ENCODE data around the gene RTN4RL2. TPM values are rescaled to one million over a fixed set of nuclear protein-coding genes. Genes with fewer than 3 reads are reported as not detected.
A peak's percentile ranks its signal among the peaks of the same experiment; 100 is the strongest.

RTN4RL2 gene
- polyA plus RNA-seq, 3 donors, result 0.40 to 0.53 (median 0.44) TPM

DNA sequence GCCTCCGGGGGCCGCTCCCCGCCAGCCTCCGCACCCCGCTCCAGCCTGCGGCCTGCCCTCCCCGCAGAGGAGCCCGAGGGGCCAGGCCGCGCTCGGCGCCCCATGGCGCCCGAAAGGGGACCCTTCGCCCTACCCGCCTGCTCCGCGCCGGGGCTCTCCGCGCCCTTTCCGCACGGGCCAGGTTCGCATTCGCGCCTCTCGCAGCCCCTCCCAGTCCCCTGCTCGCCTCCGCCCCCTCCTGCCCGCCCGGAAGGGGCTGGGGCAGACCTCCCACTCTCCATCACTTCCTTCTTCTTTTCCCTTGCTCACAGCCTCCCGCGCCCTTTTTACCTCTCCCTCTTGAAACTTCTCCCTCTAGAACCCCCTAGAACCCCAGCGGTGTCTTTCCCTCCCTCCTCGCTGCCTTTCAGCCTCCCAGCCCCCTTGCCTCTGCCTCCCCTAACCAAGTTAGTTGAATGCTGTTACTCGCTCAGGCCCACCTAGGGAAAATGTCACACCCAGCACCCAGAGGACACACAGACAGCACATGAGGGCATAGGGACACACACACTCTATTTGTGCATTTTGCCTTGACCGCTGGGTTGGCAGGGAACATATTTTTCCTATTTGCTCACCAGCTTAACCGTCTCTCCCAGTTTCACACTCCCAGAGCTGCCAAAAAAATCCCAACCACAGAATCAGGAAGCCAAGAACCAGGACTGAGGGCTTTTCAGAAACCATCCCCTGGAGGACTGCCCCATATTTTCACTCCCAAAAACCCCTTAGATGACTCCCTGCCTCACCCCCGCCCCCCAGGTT is 33.2 kb upstream of the RTN4RL2 start, which contains the start of gene SLC43A3:
TSS of gene SLC43A3 (minus strand) at position 193 of the 798 bp plus-strand sequence. CDS start 949 bp downstream, outside the sequence.
- WGBS (ENCODE audit: insufficient coverage), result 2% methylated on average over 39 of the region's 39 CpGs
- H4K20me1 ChIP-seq (ENCODE audit: insufficient read depth, low read length), result peaks cover 19% of the 10 kb centered on the region
- peak within 1 kb of the TSS; percentile 76 for H2AFZ ChIP-seq (ENCODE audit: insufficient read depth, low read depth, low read length, poor library complexity, severe bottlenecking)
- no peaks in the 10 kb centered on the region for H3K9me3 ChIP-seq (replicated peaks in 1 of 2; ENCODE audit: control insufficient read depth in 1 of 2, insufficient read depth in 1 of 2, low read length in 2 of 2)
- TF ChIP-seq, protein P1, sequence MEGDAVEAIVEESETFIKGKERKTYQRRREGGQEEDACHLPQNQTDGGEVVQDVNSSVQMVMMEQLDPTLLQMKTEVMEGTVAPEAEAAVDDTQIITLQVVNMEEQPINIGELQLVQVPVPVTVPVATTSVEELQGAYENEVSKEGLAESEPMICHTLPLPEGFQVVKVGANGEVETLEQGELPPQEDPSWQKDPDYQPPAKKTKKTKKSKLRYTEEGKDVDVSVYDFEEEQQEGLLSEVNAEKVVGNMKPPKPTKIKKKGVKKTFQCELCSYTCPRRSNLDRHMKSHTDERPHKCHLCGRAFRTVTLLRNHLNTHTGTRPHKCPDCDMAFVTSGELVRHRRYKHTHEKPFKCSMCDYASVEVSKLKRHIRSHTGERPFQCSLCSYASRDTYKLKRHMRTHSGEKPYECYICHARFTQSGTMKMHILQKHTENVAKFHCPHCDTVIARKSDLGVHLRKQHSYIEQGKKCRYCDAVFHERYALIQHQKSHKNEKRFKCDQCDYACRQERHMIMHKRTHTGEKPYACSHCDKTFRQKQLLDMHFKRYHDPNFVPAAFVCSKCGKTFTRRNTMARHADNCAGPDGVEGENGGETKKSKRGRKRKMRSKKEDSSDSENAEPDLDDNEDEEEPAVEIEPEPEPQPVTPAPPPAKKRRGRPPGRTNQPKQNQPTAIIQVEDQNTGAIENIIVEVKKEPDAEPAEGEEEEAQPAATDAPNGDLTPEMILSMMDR (IDR thresholded peaks at IDR 0.05), result no peak
- Mint-ChIP-seq H3K27me3 (ENCODE audit: low read depth in 3 of 3) (peaks cover 0 to 4% (median 2%) of the 10 kb centered on the region in 3 donors), H3K4me3 (peak within 1 kb of the TSS; percentile 83 to 89), H3K27ac (peak within 1 kb of the TSS; percentile 96 to 99 (median 98)), H3K36me3 (peaks cover 28 to 30% of the 10 kb centered on the region in 2 donors), H3K9me3 (no peaks in the 10 kb centered on the region), H3K4me1 (peaks cover 68% of the 10 kb centered on the region)
- DNase-seq, result peak; percentile 76 to 80 (median 78)
- H3K4me3 ChIP-seq (replicated peaks in 1 of 3; ENCODE audit: low read depth in 2 of 3, low read length in 3 of 3), result peak within 1 kb of the TSS; percentile 68 to 86 (median 73)
- intact Hi-C loops (cut with micrococcal nuclease), result no loop called here
- H3K4me1 ChIP-seq (ENCODE audit: control insufficient read depth in 1 of 2, insufficient read depth in 2 of 2, low read length in 2 of 2), result peaks cover 55 to 63% of the 10 kb centered on the region in 2 donors
- peaks cover 47% of the 10 kb centered on the region for H3K79me2 ChIP-seq (ENCODE audit: insufficient read depth, low read length)
- H3K9ac ChIP-seq (ENCODE audit: insufficient read depth, low read length, poor library complexity, severe bottlenecking), result peak within 1 kb of the TSS; percentile 93
- H3K36me3 ChIP-seq (replicated peaks in 1 of 2; ENCODE audit: control insufficient read depth in 1 of 2, insufficient read depth in 2 of 2, low read length in 2 of 2), result peaks cover 17 to 23% of the 10 kb centered on the region in 2 donors
- H3K27ac ChIP-seq (ENCODE audit: low read depth in 1 of 2, low read length in 2 of 2), result peak within 1 kb of the TSS; percentile 96 to 98
- H3K4me2 ChIP-seq (replicated peaks; ENCODE audit: extremely low read depth, low read length, poor library complexity, severe bottlenecking), result peak within 1 kb of the TSS; percentile 73
- no peaks in the 10 kb centered on the region for H3K27me3 ChIP-seq (ENCODE audit: control insufficient read depth in 2 of 2, insufficient read depth in 2 of 2, low read length in 2 of 2)

DNA sequence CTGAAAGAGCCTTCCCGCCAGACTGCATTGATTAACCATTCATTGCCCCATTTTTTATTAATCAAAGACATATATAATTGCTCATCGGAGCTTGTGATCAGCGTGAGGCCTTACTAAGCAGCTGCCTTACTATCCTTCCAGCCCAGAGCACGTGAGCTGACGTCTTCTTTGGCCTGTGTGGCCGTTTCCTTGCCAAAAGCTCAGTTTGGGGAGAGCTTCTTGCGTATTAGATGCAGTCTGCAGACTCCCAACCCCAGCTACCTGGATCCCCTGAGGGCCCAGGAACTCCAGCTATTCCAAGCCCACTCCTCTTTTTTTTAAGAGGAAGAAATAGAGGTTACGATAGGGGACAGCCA is 32.6 kb upstream of the RTN4RL2 start:
- WGBS (ENCODE audit: insufficient coverage), result 90% methylated on average over 6 of the region's 8 CpGs
- Histone ChIP-seq H3K4me2 (replicated peaks; ENCODE audit: extremely low read depth, low read length, poor library complexity, severe bottlenecking) (peak overlapping the region; percentile 73), H2AFZ (ENCODE audit: insufficient read depth, low read depth, low read length, poor library complexity, severe bottlenecking) (peak overlapping the region; percentile 76), H3K79me2 (ENCODE audit: insufficient read depth, low read length) (peaks cover 41% of the 10 kb centered on the region), H3K4me3 (replicated peaks in 1 of 3; ENCODE audit: low read depth in 2 of 3, low read length in 3 of 3) (peak overlapping the region in 1 of 3 experiments; percentile 73), H3K9me3 (replicated peaks in 1 of 2; ENCODE audit: control insufficient read depth in 1 of 2, insufficient read depth in 1 of 2, low read length in 2 of 2) (no peaks in the 10 kb centered on the region), H3K36me3 (replicated peaks in 1 of 2; ENCODE audit: control insufficient read depth in 1 of 2, insufficient read depth in 2 of 2, low read length in 2 of 2) (peaks cover 14 to 17% of the 10 kb centered on the region in 2 donors), H4K20me1 (ENCODE audit: insufficient read depth, low read length) (peaks cover 13% of the 10 kb centered on the region), H3K27me3 (ENCODE audit: control insufficient read depth in 2 of 2, insufficient read depth in 2 of 2, low read length in 2 of 2) (no peaks in the 10 kb centered on the region), H3K9ac (ENCODE audit: insufficient read depth, low read length, poor library complexity, severe bottlenecking) (peak overlapping the region; percentile 93), H3K4me1 (ENCODE audit: control insufficient read depth in 1 of 2, insufficient read depth in 2 of 2, low read length in 2 of 2) (peaks cover 60 to 69% of the 10 kb centered on the region in 2 donors), H3K27ac (ENCODE audit: low read depth in 1 of 2, low read length in 2 of 2) (peak overlapping the region; percentile 96 to 98)
- Mint-ChIP-seq H3K4me3 (peak overlapping the region in 1 of 2 donors; percentile 83), H3K27me3 (ENCODE audit: low read depth in 3 of 3) (peaks cover 0 to 4% (median 2%) of the 10 kb centered on the region in 3 donors), H3K4me1 (peaks cover 69% of the 10 kb centered on the region), H3K27ac (peak overlapping the region; percentile 96 to 99 (median 98)), H3K36me3 (peaks cover 22 to 24% of the 10 kb centered on the region in 2 donors), H3K9me3 (no peaks in the 10 kb centered on the region)
- intact Hi-C loops (cut with micrococcal nuclease), result no loop called here
- DNase-seq, result no peak
- TF ChIP-seq, protein P1 (IDR thresholded peaks at IDR 0.05), result no peak

Measured in CD14-positive monocyte (primary cell).